Right atrium auricular region (tissue), 2 donors: ENCODE measurements around the gene FCSK. TPM values are rescaled to one million over a fixed set of nuclear protein-coding genes. Genes with fewer than 3 reads are reported as not detected.

Source experiments
- DNase-seq: peaks from one replicate; pipeline ENCODE4 v3.0.0-alpha.2; 2019; ENCODE audit warnings: low spot score
- H3K27ac ChIP-seq, 2 donors: fragments of 200-600 bp; sonication (generic); 1 replicate in 1 of 2; 2 replicates in 1 of 2; pipeline ENCODE4 v1.5.1; 2016 to 2019
- H3K27me3 ChIP-seq, 2 donors: fragments of 200-600 bp; sonication (generic); one replicate each; pipeline versions ENCODE4 v1.5.1 to v1.6.0; 2017 to 2019
- H3K36me3 ChIP-seq: fragments of 200-600 bp; sonication (generic); one replicate; pipeline ENCODE4 v1.5.1; 2016
- H3K4me1 ChIP-seq, 2 donors: fragments of 200-600 bp; sonication (generic); one replicate each; pipeline versions ENCODE4 v1.5.1 to v1.6.0; 2017 to 2019
- H3K4me3 ChIP-seq, 2 donors: fragments of 200-600 bp; sonication (generic); 1 replicate in 1 of 2; 2 replicates in 1 of 2; pipeline ENCODE4 v1.5.1; 2017 to 2019; ENCODE audit warnings: mild to moderate bottlenecking in 1 of 2, moderate library complexity in 1 of 2
- H3K9me3 ChIP-seq, 2 donors: fragments of 200-600 bp; sonication (generic); one replicate each; pipeline ENCODE4 v1.5.1; 2019
- total RNA-seq, 2 donors: library from RNA; depleted of rRNA; stranded (reverse); fragments of >200 nt; gene quantifications; one replicate each; pipeline ENCODE4 v1.1.0, GENCODE V29; 2016
- TF ChIP-seq, protein P1 (sequence below), 2 donors: fragments of 200-600 bp; sonication (generic); IDR thresholded peaks; one replicate each; pipeline ENCODE4 v1.5.1; 2019; ENCODE audit warnings: antibody characterized with exemption in 2 of 2

FCSK gene
- total RNA-seq, 2 donors from 2014 or later = 9.5 to 10.2 TPM

DNA sequence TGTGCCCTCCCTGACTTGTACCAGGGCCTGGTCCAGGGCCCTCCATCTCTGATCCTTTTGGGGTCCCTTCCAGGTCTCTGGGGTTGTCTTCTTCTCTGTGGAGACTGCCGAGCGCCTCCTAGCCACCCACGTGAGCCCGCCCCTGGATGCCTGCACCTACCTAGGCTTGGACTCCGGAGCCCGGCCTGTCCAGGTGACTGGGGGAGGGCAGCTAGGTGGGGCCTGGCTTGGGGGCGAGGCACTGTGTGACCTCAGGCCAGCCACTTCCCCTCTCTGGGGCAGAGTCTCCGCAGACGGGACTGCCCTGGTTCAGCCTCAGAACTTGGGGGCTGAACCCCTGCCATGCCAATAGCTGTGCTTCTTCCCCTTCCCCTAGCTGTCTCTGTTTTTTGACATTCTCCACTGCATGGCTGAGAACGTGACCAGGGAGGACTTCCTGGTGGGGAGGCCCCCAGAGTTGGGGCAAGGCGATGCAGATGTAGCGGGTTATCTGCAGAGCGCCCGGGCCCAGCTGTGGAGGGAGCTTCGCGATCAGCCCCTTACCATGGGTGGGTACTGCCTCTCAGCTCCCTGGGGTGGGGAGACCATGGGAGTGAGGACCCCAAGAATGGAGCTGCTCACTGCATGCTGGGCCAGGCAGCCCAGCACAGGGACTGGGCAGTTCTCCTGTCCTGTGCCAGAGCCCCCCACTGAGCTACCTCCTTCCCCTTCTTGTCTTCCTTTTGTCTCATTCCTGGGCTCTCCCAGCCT is 14.6 kb downstream of the FCSK start:
- Histone ChIP-seq H3K27me3 (no peaks in the 10 kb centered on the region), H3K36me3 (peaks cover 20% of the 10 kb centered on the region), H3K9me3 (no peaks in the 10 kb centered on the region), H3K27ac (no peak overlapping the region), H3K4me3 (no peak overlapping the region), H3K4me1 (no peaks in the 10 kb centered on the region)
- TF ChIP-seq, protein P1, sequence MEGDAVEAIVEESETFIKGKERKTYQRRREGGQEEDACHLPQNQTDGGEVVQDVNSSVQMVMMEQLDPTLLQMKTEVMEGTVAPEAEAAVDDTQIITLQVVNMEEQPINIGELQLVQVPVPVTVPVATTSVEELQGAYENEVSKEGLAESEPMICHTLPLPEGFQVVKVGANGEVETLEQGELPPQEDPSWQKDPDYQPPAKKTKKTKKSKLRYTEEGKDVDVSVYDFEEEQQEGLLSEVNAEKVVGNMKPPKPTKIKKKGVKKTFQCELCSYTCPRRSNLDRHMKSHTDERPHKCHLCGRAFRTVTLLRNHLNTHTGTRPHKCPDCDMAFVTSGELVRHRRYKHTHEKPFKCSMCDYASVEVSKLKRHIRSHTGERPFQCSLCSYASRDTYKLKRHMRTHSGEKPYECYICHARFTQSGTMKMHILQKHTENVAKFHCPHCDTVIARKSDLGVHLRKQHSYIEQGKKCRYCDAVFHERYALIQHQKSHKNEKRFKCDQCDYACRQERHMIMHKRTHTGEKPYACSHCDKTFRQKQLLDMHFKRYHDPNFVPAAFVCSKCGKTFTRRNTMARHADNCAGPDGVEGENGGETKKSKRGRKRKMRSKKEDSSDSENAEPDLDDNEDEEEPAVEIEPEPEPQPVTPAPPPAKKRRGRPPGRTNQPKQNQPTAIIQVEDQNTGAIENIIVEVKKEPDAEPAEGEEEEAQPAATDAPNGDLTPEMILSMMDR (IDR thresholded peaks at IDR 0.05) = no peak
- DNase-seq = no peak

DNA sequence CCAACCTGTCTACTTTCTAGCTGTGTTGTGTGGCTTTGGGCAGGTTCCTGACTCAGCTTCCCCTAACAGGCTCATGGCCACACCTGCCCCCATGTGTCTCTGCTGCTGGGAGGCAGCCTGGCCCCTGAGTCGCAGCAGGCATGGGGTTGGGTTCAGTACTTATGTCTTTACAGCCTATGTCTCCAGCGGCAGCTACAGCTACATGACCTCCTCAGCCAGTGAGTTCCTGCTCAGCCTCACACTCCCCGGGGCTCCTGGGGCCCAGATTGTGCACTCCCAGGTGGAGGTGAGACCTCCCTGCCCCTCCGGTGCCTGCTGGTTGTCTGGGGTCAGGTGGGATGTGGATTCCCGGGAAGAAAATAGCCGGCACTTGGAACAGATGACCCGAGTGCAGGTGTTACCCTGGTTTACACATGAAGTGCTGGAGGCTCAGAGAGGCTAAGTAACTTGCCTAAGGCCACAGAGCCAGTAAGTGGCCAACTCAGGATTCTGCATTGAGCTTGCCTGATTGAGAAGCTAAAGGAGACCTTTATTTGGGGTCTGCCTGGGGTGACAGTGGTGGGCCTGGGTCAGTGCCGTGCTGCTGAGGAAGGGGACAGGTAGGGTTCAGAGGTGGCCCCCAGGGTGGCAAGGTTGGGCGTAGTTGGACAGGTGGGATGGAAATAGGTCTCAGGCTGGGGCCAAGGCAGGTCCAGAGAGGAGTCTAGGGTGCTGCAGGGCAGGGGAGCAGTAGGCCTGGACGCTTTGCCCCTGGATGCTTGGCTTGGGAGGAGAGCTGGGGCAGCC is 15.9 kb downstream of the FCSK start:
- DNase-seq = no peak
- H3K27ac ChIP-seq = no peak overlapping the region
- H3K36me3 ChIP-seq = peaks cover 33% of the 10 kb centered on the region
- no peak overlapping the region for H3K4me3 ChIP-seq
- H3K27me3 ChIP-seq = no peaks in the 10 kb centered on the region
- H3K4me1 ChIP-seq = no peaks in the 10 kb centered on the region
- TF ChIP-seq, protein P1 (IDR thresholded peaks at IDR 0.05) = no peak
- no peaks in the 10 kb centered on the region for H3K9me3 ChIP-seq

DNA sequence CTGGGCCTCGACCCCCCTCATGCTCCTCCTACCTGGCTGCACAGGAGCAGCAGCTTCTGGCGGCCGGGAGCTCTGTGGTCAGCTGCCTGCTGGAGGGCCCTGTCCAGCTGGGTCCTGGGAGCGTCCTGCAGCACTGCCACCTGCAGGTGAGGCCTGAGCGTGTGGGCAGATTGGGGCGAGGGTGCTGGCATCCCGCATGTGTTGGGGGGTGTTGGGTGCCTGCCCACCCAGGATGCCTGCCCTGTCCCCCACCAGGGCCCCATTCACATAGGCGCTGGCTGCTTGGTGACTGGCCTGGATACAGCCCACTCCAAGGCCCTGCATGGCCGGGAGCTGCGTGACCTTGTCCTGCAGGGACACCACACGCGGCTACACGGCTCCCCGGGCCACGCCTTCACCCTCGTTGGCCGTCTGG is 16.5 kb downstream of the FCSK start:
- no peaks in the 10 kb centered on the region for H3K4me1 ChIP-seq
- no peaks in the 10 kb centered on the region for H3K9me3 ChIP-seq
- TF ChIP-seq, protein P1 (IDR thresholded peaks at IDR 0.05) = peak in 1 of 2 donors; percentile 61
- no peak overlapping the region for H3K4me3 ChIP-seq
- no peak overlapping the region for H3K27ac ChIP-seq
- H3K27me3 ChIP-seq = no peaks in the 10 kb centered on the region
- H3K36me3 ChIP-seq = peaks cover 37% of the 10 kb centered on the region
- no peak for DNase-seq

DNA sequence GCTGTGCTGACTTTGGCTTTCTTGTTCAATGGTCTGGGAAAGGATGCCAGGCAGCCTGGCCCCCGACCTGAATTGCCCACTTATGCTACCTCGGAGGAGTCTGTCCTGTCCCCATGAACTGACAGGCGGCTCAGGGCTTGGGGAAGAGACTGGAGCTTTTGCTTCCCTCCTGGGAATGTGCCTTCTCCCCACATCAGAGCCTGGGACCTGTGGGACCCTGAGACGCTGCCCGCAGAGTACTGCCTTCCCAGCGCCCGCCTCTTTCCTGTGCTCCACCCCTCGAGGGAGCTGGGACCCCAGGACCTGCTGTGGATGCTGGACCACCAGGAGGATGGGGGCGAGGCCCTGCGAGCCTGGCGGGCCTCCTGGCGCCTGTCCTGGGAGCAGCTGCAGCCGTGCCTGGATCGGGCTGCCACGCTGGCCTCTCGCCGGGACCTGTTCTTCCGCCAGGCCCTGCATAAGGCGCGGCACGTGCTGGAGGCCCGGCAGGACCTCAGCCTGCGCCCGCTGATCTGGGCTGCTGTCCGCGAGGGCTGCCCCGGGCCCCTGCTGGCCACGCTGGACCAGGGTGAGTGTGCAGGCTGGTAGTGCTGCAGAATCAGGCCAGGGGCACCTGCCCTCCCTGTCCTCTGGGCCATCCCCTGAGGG is 18.5 kb downstream of the FCSK start:
- Histone ChIP-seq H3K27me3 (no peaks in the 10 kb centered on the region), H3K9me3 (no peaks in the 10 kb centered on the region), H3K4me3 (no peak overlapping the region), H3K27ac (no peak overlapping the region), H3K4me1 (peaks cover 0 to 7% of the 10 kb centered on the region in 2 donors), H3K36me3 (peaks cover 31% of the 10 kb centered on the region)
- DNase-seq = no peak
- TF ChIP-seq, protein P1 (IDR thresholded peaks at IDR 0.05) = no peak

DNA sequence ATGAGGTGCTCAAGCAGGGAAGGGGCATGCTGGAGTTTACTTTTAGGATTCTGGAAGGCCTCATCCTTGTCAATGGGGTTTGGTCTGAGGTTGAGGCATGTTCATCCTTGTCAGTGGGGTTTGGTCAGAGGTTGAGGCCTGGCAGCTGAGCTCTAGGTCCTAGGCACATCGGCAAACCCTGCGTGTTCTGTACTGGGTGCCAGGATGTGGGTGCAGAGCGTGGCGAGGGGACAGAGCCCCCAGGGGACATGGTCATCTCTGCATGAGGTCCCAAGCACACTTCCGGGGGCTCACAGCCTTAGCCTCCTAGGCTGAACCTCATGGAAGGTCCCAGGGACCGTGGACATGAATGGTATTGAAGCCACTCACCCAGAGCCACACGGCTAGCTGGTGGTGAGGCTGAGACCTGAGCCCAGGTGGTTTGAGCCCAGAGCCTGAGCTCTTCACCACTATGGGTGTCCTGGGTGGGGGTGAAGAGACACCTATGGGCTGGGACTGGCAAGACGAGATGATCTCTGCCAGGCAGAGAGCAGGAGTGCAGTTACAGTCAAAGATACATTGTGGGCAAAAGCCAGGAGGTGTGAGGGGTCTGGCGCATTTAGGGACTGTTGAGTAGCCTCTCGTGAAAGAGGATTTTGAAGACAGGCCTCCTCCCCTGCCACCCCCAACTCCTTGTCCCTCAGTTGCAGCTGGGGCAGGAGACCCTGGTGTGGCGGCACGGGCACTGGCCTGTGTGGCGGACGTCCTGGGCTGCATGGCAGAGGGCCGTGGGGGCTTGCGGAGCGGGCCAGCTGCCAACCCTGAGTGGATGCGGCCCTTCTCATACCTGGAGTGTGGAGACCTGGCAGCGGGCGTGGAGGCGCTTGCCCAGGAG is 19.3 kb downstream of the FCSK start:
- Histone ChIP-seq H3K4me3 (no peak overlapping the region), H3K4me1 (peaks cover 0 to 13% of the 10 kb centered on the region in 2 donors), H3K27me3 (no peaks in the 10 kb centered on the region), H3K9me3 (no peaks in the 10 kb centered on the region), H3K27ac (no peak overlapping the region), H3K36me3 (peaks cover 31% of the 10 kb centered on the region)
- no peak for DNase-seq
- TF ChIP-seq, protein P1 (IDR thresholded peaks at IDR 0.05) = no peak
